GM12878 (cell line): ENCODE results near the gene ANKIB1. TPM values are rescaled to one million over a fixed set of nuclear protein-coding genes. Genes with fewer than 3 reads are reported as not detected.

Experiments
- BCL3 ChIP-seq: IDR thresholded peaks from 2 replicates; pipeline ENCODE4 v1.6.1; 2011; ENCODE audit warnings: borderline replicate concordance, low read depth, mild to moderate bottlenecking, moderate library complexity, low read length; ENCODE audit not compliant: insufficient read depth, poor library complexity, severe bottlenecking
- CREM ChIP-seq: IDR thresholded peaks from 2 replicates; pipeline ENCODE4 v1.6.1; 2014; ENCODE audit warnings: antibody characterized with exemption, low read depth
- CUX1 ChIP-seq: IDR thresholded peaks from 2 replicates; pipeline ENCODE4 v1.6.1; 2012; ENCODE audit warnings: improper control_type of control experiment, low read depth, low read length; ENCODE audit not compliant: insufficient replicate concordance
- ESRRA ChIP-seq: IDR thresholded peaks from 2 replicates; pipeline ENCODE4 v1.6.1; 2012; ENCODE audit warnings: mild to moderate bottlenecking, low read length, improper control_type of control experiment
- FOS ChIP-seq: IDR thresholded peaks from 3 replicates; pipeline ENCODE4 v1.6.1; 2011; ENCODE audit warnings: borderline replicate concordance; ENCODE audit not compliant: insufficient read length; ENCODE audit errors: extremely low read depth
- GATAD2B ChIP-seq: fragments of 450-650 bp; conservative IDR thresholded peaks from 2 replicates; pipeline ENCODE4 v1.6.1; 2017; ENCODE audit warnings: low read depth, mild to moderate bottlenecking, moderate library complexity
- HDAC6 ChIP-seq: fragments of 200-600 bp; sonication (generic); IDR thresholded peaks from one replicate; pipeline ENCODE4 v1.8.0; 2017; ENCODE audit warnings: antibody characterized with exemption; ENCODE audit not compliant: unreplicated experiment
- MAX ChIP-seq: IDR thresholded peaks from 2 replicates; pipeline ENCODE4 v1.6.1; 2012; ENCODE audit warnings: low read depth, low read length, improper control_type of control experiment
- MEF2B ChIP-seq: fragments of 450-650 bp; IDR thresholded peaks from 2 replicates; pipeline ENCODE4 v1.6.1; 2018; ENCODE audit warnings: mild to moderate bottlenecking, moderate library complexity; ENCODE audit not compliant: partially characterized antibody, poor library complexity, severe bottlenecking
- MTA2 ChIP-seq: fragments of 450-650 bp; IDR thresholded peaks from 2 replicates; pipeline ENCODE4 v1.6.1; 2016; ENCODE audit warnings: low read depth, mild to moderate bottlenecking, moderate library complexity
- NFYA ChIP-seq: IDR thresholded peaks from 2 replicates; pipeline ENCODE4 v1.6.1; 2011; ENCODE audit warnings: low read depth, mild to moderate bottlenecking, low read length, improper control_type of control experiment, borderline replicate concordance
- NKRF ChIP-seq: fragments of 450-650 bp; conservative IDR thresholded peaks from 2 replicates; pipeline ENCODE4 v1.6.1; 2017; ENCODE audit warnings: mild to moderate bottlenecking, moderate library complexity
- POLR2AphosphoS2 ChIP-seq: IDR thresholded peaks from 2 replicates; pipeline ENCODE4 v1.6.1; 2011; ENCODE audit warnings: low read depth, mild to moderate bottlenecking, low read length, improper control_type of control experiment, moderate library complexity
- SREBF1 ChIP-seq: IDR thresholded peaks from 2 replicates; pipeline ENCODE4 v1.6.1; 2012; ENCODE audit warnings: mild to moderate bottlenecking, low read length
- TCF7 ChIP-seq: IDR thresholded peaks from 2 replicates; pipeline ENCODE4 v1.6.1; 2014; ENCODE audit warnings: antibody characterized with exemption, borderline replicate concordance
- ZBED1 ChIP-seq: IDR thresholded peaks from 2 replicates; pipeline ENCODE4 v1.6.1; 2016; ENCODE audit warnings: borderline replicate concordance
- ZZZ3 ChIP-seq: IDR thresholded peaks from 2 replicates; pipeline ENCODE4 v1.6.1; 2011; ENCODE audit warnings: low read depth; ENCODE audit not compliant: control insufficient read depth, insufficient read length
- polyA plus RNA-seq, 11 experiments: library from polyadenylated mRNA; depleted of rRNA in 4 of 11; unstranded in 6 of 11; stranded (reverse) in 5 of 11; fragments of >200 nt; fragmentation: Nextera tagmentation in 4 of 11; fragmentation: Illumina TruSeq in 1 of 11; extraction: Ambion mirVana in 4 of 11; extraction: Trizol in 1 of 11; gene quantifications; 1 replicate in 1 of 11; 2 replicates in 10 of 11; pipeline versions ENCODE4 v1.2.1 to v1.2.3, GENCODE V29; 2011 to 2016; ENCODE audit warnings: inconsistent platforms in 2 of 11, missing spikeins in 2 of 11, low read depth in 1 of 11
- total RNA-seq, 4 experiments: library from RNA; depleted of rRNA in 3 of 4; stranded (reverse); fragments of >200 nt in 3 of 4; fragmentation: Illumina TruSeq in 1 of 4; extraction: Trizol in 1 of 4; gene quantifications; 2 replicates each; pipeline versions ENCODE4 v1.2.1 to v1.2.3, GENCODE V29; 2013 to 2021

The ANKIB1 gene
- total and polyA plus RNA-seq, 10 of the 15 experiments (the other 5 are each of a cell fraction or from before 2014, with no cell fraction given) = 9.0 to 54.0 (median 21.9) TPM

- TF ChIP-seq GATAD2B (no peak), SREBF1 (no peak), NKRF (no peak; the same call in 1 of the 2 replicates), MTA2 (no peak), MAX (no peak), TCF7 (no peak), ZZZ3 (no peak), POLR2AphosphoS2 (no peak), CUX1 (no peak), BCL3 (no peak), CREM (no peak), HDAC6 (no peak), ZBED1 (no peak), FOS (no peak), MEF2B (no peak), NFYA (no peak), ESRRA (no peak)
These were observed 827 bp upstream of the ANKIB1 start (continued) for GRCh38 chr7:92244808-92245486.
